Type B pancreatic cell (in vitro differentiated cells): Measurements from ENCODE around the gene BORCS8. TPM values are rescaled to one million over a fixed set of nuclear protein-coding genes. Genes with fewer than 3 reads are reported as not detected.

Experiments used
- DNase-seq: peaks from one replicate; pipeline ENCODE4 v3.0.0; 2021; ENCODE audit warnings: mixed read lengths; ENCODE audit not compliant: unreplicated experiment; ENCODE audit errors: extremely low spot score
- H3K27ac Mint-ChIP-seq: 2 replicates; pipeline ENCODE4 v1.8.0; 2021; ENCODE audit warnings: mild to moderate bottlenecking, mixed read lengths
- H3K27me3 Mint-ChIP-seq: 2 replicates; pipeline ENCODE4 v1.8.0; 2021; ENCODE audit warnings: mixed read lengths
- H3K36me3 Mint-ChIP-seq: 2 replicates; pipeline ENCODE4 v1.8.0; 2021; ENCODE audit warnings: mixed read lengths
- H3K4me1 Mint-ChIP-seq: one replicate; pipeline ENCODE4 v1.8.0; 2021; ENCODE audit warnings: mixed read lengths; ENCODE audit not compliant: unreplicated experiment
- H3K4me3 Mint-ChIP-seq: 2 replicates; pipeline ENCODE4 v1.8.0; 2021; ENCODE audit warnings: mild to moderate bottlenecking, mixed read lengths
- H3K9me3 Mint-ChIP-seq: 2 replicates; pipeline ENCODE4 v1.8.0; 2021; ENCODE audit warnings: mixed read lengths
- CTCF ChIP-seq: fragments of 200-600 bp; sonication (generic); conservative IDR thresholded peaks from 2 replicates; pipeline ENCODE4 v1.5.0; 2021; ENCODE audit warnings: antibody characterized with exemption, mild to moderate bottlenecking
- total RNA-seq: library from RNA; stranded (reverse); gene quantifications from 2 replicates; pipeline ENCODE4 v1.2.1, GENCODE V29; 2021; ENCODE audit warnings: low replicate concordance

BORCS8 gene
- total RNA-seq, 1 donor from 2014 or later, result 28.8 TPM

GRCh38 chr19:19214159-19214490, 22.2 kb upstream of the BORCS8 start:
- no peak for TF ChIP-seq CTCF
- Mint-ChIP-seq H3K4me1 (no peaks in the 10 kb centered on the region), H3K4me3 (no peak overlapping the region), H3K36me3 (no peaks in the 10 kb centered on the region), H3K27me3 (peaks cover 80% of the 10 kb centered on the region), H3K27ac (no peak overlapping the region), H3K9me3 (no peaks in the 10 kb centered on the region)
- DNase-seq, result no peak

- no peak for TF ChIP-seq CTCF
- Mint-ChIP-seq H3K36me3 (no peaks in the 10 kb centered on the region), H3K27ac (no peak overlapping the region), H3K27me3 (peaks cover 78% of the 10 kb centered on the region), H3K4me1 (no peaks in the 10 kb centered on the region), H3K9me3 (no peaks in the 10 kb centered on the region), H3K4me3 (no peak overlapping the region)
- DNase-seq, result no peak
Measured at GRCh38 chr19:19213426-19214158, 21.6 kb upstream of the BORCS8 start.

- Mint-ChIP-seq H3K9me3 (no peaks in the 10 kb centered on the region), H3K36me3 (no peaks in the 10 kb centered on the region), H3K4me3 (no peak overlapping the region), H3K27me3 (peaks cover 78% of the 10 kb centered on the region), H3K27ac (no peak overlapping the region), H3K4me1 (no peaks in the 10 kb centered on the region)
- no peak for TF ChIP-seq CTCF
- no peak for DNase-seq
Measured at GRCh38 chr19:19212916-19213315, 21.0 kb upstream of the BORCS8 start.

- H3K36me3 Mint-ChIP-seq, result no peaks in the 10 kb centered on the region
- TF ChIP-seq CTCF, result no peak
- H3K9me3 Mint-ChIP-seq, result no peaks in the 10 kb centered on the region
- peaks cover 79% of the 10 kb centered on the region for H3K27me3 Mint-ChIP-seq
- no peak within 1 kb of the TSS for H3K4me3 Mint-ChIP-seq
- no peak for DNase-seq
- H3K4me1 Mint-ChIP-seq, result no peaks in the 10 kb centered on the region
- H3K27ac Mint-ChIP-seq, result no peak within 1 kb of the TSS
Measured at GRCh38 chr19:19211499-19212420, 19.8 kb upstream of the BORCS8 start, which contains the start of gene NCAN. NCAN (plus strand) TSS chr19:19211958; CDS start chr19:19216954, 4,996 bp downstream.

GRCh38 chr19:19209372-19209771, 17.4 kb upstream of the BORCS8 start:
- no peak for TF ChIP-seq CTCF
- Mint-ChIP-seq H3K36me3 (no peaks in the 10 kb centered on the region), H3K27ac (no peak overlapping the region), H3K27me3 (peaks cover 74% of the 10 kb centered on the region), H3K4me3 (no peak overlapping the region), H3K4me1 (no peaks in the 10 kb centered on the region), H3K9me3 (no peaks in the 10 kb centered on the region)
- no peak for DNase-seq
